ENCODE measurements around the gene CAMK1D.

- TF ChIP-seq CTCF (IDR thresholded peaks at IDR 0.05; ENCODE audit: low read length) (no peak), EZH2 (IDR thresholded peaks at IDR 0.05; ENCODE audit: borderline replicate concordance, low read length) (no peak)
Observed at GRCh38 chr10:12629767-12630165, 280.4 kb downstream of the CAMK1D start.
